HG03039 (cell line): ENCODE measurements around the gene SLCO6A1.
"Not testable (repeated sequence)": the region's sequence is repeated elsewhere in the genome, so short reads cannot be mapped to it uniquely, and the experiment has no call there.

Experiments used
- ATAC-seq: cut with Tn5 transposase; IDR thresholded peaks from one replicate; pipeline ENCODE4 v1.9.1; 2021; ENCODE audit warnings: mild to moderate bottlenecking, moderate library complexity; ENCODE audit not compliant: unreplicated experiment

The SLCO6A1 gene, protein sequence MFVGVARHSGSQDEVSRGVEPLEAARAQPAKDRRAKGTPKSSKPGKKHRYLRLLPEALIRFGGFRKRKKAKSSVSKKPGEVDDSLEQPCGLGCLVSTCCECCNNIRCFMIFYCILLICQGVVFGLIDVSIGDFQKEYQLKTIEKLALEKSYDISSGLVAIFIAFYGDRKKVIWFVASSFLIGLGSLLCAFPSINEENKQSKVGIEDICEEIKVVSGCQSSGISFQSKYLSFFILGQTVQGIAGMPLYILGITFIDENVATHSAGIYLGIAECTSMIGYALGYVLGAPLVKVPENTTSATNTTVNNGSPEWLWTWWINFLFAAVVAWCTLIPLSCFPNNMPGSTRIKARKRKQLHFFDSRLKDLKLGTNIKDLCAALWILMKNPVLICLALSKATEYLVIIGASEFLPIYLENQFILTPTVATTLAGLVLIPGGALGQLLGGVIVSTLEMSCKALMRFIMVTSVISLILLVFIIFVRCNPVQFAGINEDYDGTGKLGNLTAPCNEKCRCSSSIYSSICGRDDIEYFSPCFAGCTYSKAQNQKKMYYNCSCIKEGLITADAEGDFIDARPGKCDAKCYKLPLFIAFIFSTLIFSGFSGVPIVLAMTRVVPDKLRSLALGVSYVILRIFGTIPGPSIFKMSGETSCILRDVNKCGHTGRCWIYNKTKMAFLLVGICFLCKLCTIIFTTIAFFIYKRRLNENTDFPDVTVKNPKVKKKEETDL

DNA sequence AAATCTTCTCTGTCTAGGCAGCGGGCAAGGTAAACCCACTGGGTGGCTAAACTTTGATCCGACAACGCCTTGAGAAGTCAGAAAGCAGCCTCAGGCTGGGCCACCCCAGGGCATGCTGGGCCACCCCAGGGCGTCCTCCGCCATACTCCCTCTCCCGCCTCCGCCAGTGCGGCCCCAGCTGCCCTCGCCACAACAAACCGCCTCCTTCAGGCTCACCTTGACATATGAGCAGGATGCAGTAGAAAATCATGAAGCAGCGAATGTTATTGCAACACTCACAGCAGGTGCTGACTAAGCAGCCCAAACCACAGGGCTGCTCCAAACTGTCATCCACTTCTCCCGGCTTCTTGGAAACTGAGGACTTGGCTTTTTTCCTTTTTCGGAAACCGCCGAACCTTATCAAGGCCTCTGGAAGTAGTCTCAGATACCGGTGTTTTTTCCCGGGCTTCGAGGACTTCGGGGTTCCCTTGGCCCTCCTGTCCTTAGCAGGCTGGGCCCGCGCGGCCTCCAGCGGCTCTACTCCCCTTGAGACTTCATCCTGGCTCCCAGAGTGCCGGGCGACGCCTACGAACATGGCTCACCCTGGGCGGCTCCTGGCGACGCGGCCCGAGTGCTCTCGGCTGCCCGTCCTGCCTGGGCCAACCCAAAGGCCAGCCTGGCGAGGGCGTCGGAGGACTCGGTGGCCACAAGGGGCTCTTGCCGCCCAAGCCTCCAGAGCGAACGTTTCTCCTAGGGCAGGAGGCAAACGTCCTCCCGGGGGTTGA is at the start of gene SLCO6A1:
TSS of gene SLCO6A1 (minus strand) at position 731 of the 764 bp plus-strand sequence. CDS start at position 574, 157 bp downstream.
- no peak for ATAC-seq

DNA sequence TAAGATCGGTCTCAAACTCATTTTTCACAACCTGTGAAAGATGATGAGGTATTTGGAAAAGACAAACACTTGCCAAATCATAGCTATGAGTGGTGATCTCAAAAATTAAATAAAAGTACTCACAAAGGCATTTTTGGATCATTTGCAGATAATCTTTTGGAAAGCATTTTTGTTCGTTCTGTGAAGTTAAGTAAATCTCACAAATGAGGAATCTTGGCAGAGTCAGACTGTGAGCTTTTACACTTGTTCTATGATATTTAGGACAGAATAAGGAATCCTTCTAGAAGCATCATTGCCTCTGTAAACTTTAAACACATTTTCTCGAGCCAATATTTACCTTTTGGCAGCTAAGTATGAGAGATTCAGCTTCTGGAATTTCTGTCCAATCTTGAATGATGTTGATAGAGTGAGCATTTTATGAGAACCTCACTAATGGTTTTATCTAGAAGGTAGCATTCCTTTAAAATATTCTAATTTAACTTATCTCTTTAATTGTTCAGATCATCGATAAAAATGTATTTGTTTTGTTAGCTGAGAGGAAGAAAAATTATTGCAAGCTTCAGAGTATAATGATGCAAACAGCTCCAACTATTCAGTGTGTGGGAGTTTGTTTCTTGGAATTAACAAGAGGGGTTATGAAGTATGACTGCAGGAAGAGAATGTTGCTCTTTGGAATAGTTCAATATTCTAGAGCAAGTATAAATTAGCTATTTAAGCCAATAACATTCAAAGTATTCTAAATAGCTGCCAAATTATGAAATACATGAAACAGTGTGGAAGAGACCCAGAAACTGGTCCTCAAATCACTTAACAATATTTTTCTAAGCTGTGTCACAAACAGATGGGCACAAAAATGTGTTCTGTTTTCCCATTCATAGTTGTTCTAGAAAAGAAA is 48.6 kb upstream of the SLCO6A1 start:
- ATAC-seq = no peak

DNA sequence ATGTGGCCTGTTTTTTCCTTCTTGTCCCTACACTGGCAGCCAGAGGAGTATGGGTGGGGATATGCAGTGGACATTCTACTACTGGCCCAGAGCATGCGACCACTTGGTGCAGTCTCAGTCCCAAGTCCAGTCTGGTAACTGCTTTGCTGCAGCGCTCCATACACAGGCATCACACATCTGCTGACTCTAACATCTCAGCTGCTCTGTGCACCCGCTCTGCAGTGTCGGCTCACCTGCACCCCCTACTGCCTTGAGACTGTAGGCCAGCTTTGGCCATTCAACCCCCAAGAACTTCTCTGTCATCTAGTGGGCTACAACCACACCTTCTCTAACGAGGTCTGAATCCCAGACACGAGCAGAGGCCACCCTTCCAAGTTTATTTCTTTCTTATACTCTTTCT is 46.4 kb upstream of the SLCO6A1 start:
- ATAC-seq = no peak

DNA sequence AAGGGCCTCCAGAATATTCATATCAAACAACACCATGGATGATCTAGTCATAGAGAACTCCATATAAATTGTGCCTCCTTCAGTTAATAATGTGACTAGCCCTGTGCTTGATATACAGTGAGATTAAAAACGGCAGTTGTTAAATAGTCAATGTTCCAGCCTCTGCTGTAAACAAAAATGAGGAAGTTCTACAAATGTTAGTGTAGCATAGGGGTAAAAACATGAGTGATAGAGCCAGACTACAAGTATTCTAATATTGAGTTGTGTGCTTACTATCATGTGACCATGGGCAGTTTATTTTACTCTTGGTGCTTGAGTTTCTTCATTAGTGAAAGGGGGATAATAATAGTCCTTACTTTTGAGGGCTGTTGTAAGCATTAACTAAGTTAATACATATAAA is 43.3 kb upstream of the SLCO6A1 start:
- no peak for ATAC-seq

DNA sequence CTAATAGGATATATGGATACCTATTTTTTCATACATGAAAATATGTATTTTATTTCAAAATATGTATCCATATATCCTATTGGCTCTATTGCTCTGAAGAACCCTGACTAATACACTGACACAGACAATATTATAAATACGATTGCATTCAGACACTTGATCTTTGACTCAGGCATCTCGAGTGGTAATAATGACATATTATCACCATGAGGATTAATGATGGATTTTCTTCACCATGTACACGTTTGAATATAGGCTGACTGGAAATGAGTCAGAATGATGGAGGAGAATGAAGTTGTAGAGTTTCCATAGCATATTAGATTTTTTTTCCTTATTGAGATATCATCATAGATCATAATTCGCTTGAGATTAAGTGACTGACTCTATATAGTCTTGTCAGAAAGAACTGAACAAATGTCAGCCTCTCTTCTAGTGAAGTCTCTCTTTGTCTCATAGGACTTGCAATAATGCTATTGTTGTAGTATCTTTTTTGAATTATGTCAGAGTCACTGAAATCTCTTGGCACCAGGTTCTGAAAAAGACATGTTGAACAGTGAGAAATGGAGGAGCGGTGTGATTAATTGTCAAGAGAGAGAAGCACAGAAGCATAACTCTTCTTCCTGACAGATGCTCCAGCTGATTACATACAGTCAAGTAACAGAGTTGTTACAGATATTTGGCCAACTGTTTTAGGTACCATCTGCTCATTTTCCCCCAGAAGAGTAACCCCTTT is 41.4 kb upstream of the SLCO6A1 start:
- no peak for ATAC-seq

DNA sequence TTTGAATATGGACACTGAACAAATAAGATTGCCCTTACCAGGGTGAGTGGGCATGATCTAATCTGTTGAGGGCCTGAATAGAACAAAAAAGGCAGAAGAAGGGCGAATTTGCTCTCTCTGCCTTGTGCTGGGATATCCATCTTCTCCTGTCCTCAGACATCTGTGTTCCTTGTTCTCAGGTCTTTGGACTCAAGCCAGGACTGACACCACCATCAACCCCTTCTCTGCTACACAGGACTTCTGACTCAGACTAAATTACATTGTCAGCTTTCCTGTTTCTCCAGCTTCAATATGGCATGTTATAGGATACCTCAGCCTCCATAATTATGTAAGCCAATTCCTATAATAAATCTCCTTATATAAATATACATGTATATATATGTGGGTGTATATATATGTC is 40.8 kb upstream of the SLCO6A1 start:
- ATAC-seq = no peak

DNA sequence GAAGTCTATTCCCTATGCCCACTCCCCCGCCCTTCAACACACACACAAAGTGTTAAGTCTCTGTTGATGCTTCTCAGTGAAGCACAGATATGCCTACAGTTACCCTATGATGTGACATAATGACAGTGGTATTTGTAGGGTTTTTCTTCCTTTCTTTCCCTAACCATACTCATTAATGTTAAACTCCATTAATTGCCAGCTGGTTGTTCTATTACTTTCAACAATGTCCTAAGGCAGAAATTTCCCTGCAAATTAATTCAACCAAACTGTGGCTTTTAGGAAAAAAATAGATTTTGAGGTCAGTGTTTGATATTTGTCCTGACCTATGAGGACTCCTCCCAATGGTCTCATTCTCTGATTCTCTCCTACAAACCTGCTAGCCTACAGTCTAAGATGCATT is 38.2 kb upstream of the SLCO6A1 start:
- ATAC-seq = no peak

DNA sequence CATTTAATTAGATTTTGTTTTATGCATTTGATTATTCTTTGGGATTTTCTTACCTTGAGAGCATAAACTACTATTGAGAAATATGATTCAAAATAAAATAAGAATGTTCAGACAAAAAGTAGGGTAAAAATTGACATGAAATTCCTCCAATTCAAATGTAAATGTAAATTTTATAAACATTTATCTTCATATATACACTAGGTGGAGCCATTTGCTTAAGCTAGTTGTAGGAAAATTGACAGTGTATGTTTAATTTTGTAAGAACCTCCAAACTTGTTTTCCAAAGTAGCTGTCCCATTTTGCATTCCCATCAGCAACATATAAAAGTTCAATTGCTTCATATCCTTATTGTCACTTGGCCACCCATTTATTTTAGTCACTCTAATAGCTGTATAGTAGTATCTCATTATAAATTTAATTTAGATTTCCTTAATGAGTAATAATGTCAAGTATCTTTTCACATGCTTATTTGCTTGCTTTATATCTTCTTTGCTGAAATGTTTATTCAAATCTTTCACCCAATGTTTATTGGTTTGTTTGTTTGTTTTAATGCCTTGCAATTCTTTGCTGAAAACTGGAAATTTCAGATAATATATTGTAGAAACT is 37.6 kb upstream of the SLCO6A1 start:
- no peak for ATAC-seq

DNA sequence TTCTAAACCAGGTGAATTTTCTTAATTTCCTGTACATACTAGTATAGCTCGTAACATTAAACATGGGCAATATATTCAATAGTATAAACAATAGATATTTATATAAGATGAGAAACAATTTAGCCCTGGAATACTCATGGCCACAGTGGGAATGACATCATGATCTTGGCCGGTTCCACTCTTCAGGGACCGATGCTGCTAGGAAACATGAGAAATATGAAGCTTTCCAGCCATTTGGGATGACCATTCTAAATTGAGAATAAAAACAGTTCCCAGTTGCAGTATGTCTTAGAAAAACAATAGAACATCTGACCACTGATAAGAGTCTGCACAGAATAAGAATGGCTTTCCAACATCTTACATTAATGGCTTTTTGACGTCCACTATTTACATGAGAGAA is 33.3 kb upstream of the SLCO6A1 start:
- ATAC-seq = no peak

DNA sequence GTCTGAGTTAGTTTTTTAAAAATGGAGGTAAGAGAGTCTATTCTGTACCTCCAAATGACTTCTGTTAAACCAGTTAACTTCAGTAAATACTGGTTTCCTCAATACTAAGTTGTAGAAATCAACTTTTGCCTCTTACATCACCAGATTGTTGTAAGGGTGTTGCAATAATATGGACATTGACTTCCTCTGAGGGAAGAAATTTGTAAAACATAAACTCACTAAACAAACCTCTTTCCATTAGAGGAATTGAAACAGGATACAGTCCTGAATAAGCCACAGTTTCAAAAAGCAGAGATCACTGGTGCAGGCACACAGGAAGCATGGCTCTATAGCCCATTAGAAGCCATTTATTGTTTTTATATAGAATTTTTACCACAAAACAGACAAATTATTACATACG is 32.7 kb upstream of the SLCO6A1 start:
- ATAC-seq = no peak

DNA sequence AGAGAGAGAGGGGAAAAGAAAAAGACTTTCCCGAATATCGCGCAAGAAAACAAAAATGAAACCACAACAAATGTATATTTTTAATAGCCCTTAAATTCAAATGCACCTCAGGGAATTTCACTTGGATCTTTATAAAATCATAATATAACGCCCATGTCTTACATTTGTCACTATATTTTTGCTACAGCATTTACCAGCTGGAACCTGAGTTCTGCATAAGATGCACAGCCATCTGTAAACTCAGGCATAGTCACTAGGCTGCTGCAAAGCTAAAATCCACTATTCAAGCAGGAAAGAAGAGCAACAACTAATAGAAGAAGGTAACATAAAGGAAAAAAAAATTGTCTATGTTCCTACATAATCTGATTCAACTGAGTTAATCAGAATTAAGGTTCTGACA is 30.6 kb upstream of the SLCO6A1 start:
- ATAC-seq = no peak

DNA sequence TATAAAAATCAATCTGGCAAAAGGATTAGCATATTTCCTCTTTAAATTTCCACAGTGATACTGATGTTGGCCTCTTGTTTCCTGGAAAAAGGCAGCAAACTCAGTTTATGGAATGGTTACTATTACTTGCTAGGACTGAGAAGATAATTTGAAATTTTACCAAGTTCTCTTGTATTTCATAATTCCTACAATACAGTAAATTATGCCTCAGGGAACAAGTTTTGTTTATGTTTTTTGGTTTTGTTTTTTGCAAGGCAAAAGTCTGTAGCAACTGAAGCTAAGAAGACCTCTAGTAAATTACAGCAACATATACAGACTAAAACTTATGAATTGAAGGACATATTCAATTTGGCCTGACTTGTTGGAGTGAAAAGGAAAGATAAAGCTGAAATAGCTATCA is 30.2 kb upstream of the SLCO6A1 start:
- ATAC-seq = no peak

DNA sequence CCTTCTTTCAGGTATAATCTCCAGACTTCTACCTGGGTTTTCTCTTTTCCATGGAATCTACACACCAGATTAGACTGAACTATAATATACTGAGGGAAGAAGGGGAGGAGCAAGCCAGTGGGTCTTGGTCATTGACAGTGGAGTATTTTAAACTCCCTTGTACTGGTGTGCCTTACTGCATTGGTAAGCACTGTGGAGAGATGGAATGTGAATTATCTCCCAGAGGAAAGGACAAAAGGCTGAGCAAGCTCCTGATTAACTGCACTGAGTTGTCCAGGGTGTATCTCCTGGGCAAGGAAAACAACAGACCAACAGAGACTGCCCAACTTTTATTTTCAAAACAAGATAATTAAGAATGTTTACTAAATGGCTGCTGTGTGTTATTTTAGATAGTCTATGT is 29.8 kb upstream of the SLCO6A1 start:
- ATAC-seq = no peak

DNA sequence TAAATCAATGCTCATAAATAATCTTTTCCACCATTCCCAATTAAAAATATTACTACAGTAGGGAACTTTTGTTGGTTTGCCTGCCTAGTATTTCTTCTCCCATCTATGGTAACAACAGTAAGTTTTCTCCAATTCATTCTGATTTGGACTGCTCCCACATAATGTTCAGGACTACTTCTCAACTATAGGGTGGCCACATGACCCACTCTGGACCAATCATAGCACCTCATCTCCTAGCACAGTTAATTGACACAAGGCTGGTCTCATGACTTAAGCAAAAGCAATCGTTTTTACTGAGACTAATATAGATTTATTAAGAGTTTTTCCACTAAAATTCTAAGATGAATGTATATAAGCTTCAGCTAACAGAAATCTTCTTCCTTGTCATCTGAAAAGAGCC is 28.7 kb upstream of the SLCO6A1 start:
- ATAC-seq = no peak

DNA sequence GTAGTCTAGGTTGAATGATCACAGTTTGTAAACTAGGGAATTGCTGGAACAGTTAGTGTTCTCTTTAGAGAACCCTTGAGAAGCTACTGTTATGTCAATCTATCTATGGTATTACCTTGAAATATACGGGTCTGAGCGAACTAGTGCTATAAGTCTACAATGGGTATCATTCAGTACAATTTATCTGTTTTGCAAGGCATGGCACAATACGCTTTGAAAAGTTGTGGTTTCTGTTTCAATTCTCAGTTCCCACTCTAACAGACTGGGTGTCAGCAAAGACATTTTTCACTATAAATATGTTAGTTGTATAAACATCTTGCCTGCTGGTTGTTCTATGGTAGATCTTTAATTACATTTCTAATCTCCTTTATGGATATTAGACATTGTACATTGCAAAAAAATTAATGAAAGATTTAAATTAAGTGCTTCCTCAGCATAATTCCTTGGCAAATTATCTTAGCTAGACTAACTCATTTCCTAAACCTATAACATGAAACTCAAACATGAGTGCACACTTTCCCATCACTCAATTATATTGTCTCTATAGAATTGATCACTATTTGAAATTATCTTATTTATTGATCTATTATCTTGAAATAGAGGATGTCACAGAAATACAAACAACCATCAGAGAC is 24.9 kb upstream of the SLCO6A1 start:
- peak; percentile 98 for ATAC-seq

DNA sequence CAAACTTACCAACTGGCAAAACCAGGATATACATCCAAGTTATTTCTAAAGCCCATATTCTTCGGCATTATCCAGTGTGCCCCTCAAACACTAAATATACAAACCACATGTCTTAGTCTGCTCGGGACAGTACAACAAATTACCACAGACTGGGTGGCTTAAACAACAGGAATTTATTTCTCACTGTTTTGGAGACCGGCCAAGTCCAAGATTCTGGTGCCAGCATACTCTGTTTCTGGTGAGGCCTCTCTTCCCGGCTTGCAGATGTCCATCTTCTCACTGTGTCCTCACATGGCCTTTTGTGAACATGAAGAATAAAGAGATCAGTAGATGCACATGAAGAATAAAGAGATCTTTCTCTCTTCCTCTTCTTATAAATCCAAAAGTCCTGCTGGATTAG is 12.9 kb upstream of the SLCO6A1 start:
- no peak for ATAC-seq

DNA sequence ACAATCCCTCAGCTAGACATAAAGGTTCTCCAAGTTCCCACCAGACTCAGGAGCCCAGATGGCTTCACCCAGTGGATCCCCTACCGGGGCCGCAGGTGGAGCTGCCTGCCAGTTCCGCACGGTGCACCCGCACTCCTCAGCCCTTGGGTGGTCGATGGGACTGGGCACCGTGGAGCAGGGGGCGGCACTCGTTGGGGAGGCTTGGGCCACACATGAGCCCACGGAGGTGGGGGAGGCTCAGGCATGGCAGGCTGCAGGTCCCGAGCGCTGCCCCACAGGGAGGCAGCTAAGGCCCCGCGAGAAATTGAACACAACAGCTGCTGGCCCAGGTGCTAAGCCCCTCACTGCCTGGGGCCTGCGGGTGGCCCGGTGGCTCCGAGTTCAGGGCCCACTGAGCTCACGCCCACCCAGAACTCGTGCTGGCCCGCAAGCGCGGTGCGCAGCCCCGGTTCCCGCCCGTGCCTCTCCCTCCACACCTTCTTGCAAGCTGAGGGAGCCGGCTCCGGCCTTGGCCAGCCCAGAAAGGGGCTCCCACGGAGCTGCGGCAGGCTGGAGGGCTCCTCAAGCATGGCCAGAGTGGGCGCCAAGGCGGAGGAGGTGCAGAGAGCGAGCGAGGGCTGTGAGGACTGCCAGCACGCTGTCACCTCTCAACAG is 7.4 kb downstream of the SLCO6A1 start:
- ATAC-seq = not testable (repeated sequence)

DNA sequence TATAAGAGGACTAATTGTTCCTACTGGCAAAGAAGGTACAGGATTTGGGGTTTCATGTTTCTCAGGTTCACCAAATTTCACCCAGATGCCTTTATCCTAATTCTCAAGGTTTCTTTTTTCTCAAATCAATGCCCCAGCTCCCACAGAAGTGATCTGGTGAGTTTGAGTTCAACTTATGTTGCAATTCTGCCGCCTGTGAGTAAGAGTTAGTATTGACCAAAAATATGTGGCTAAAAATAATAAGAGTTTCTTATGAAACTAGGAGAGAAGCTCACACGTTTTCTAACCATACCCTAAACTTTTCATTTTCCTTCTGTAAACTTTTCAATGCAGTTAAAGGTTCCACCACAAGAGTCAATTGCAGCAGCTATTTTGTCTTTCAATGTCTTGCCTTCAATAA is 15.1 kb downstream of the SLCO6A1 start:
- no peak for ATAC-seq
